ENCODE data around the gene ARHGEF6. TPM values are rescaled to one million over a fixed set of nuclear protein-coding genes. Genes with fewer than 3 reads are reported as not detected.

The ARHGEF6 gene
- total RNA-seq, 1 donor from 2014 or later, result 0.26 TPM

GRCh38 chrX:136639506-136640176, 141.1 kb downstream of the ARHGEF6 start:
- no peak for FAIRE-seq
- Histone ChIP-seq H3K27me3 (ENCODE audit: control insufficient read depth, insufficient read depth, low read length) (no peaks in the 10 kb centered on the region), H3K4me3 (ENCODE audit: low read depth, low read length) (no peak overlapping the region), H3K36me3 (ENCODE audit: control insufficient read depth, insufficient read depth, low read length) (no peaks in the 10 kb centered on the region)
- DNase-seq (ENCODE audit: low read depth), result peak; percentile 1
- no peak for TF ChIP-seq CTCF (IDR thresholded peaks at IDR 0.05; ENCODE audit: insufficient read depth, low read length, severe bottlenecking)

- DNase-seq (ENCODE audit: low read depth) (no peak), FAIRE-seq (no peak)
Measured at GRCh38 chrX:136636121-136636520, 144.6 kb downstream of the ARHGEF6 start.

GRCh38 chrX:136635235-136635634, 145.5 kb downstream of the ARHGEF6 start:
- no peak for DNase-seq (ENCODE audit: low read depth)
- no peak overlapping the region for H3K4me3 ChIP-seq (ENCODE audit: low read depth, low read length)
- no peaks in the 10 kb centered on the region for H3K27me3 ChIP-seq (ENCODE audit: control insufficient read depth, insufficient read depth, low read length)
- no peaks in the 10 kb centered on the region for H3K36me3 ChIP-seq (ENCODE audit: control insufficient read depth, insufficient read depth, low read length)
- no peak for FAIRE-seq
- no peak for TF ChIP-seq CTCF (IDR thresholded peaks at IDR 0.05; ENCODE audit: insufficient read depth, low read length, severe bottlenecking)

More at GRCh38 chrX:136636121-136636520, 144.6 kb downstream of the ARHGEF6 start:
- Histone ChIP-seq H3K4me3 (ENCODE audit: low read depth, low read length) (no peak overlapping the region), H3K36me3 (ENCODE audit: control insufficient read depth, insufficient read depth, low read length) (no peaks in the 10 kb centered on the region), H3K27me3 (ENCODE audit: control insufficient read depth, insufficient read depth, low read length) (no peaks in the 10 kb centered on the region)
- no peak for TF ChIP-seq CTCF (IDR thresholded peaks at IDR 0.05; ENCODE audit: insufficient read depth, low read length, severe bottlenecking)

DNA sequence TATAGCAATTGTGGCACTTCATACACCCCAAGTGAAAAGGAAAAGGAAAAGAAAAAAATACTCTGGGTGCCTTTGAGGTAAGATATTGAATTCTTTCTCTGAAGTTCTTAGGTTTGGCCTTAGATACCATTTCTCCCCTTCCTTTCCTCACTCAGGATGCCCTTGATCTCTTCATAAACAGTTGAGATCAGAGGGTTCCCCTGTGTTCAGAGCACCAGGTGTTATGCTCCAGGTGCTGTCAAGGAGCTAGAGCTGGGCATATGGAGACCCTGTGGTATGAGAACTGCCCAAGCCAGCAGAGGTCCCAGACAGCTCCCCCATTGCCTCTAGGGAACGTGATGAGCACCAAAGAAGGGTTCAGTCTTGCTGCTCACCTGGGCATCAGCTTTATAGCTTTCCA, 149.9 kb downstream of the ARHGEF6 start:
- no peak for TF ChIP-seq CTCF (IDR thresholded peaks at IDR 0.05; ENCODE audit: insufficient read depth, low read length, severe bottlenecking)
- FAIRE-seq (no peak), DNase-seq (ENCODE audit: low read depth) (no peak)
- H3K36me3 ChIP-seq (ENCODE audit: control insufficient read depth, insufficient read depth, low read length), result no peaks in the 10 kb centered on the region
- no peaks in the 10 kb centered on the region for H3K27me3 ChIP-seq (ENCODE audit: control insufficient read depth, insufficient read depth, low read length)
- no peak overlapping the region for H3K4me3 ChIP-seq (ENCODE audit: low read depth, low read length)

GRCh38 chrX:136629084-136629750, 151.5 kb downstream of the ARHGEF6 start:
- Histone ChIP-seq H3K4me3 (ENCODE audit: low read depth, low read length) (no peak overlapping the region), H3K36me3 (ENCODE audit: control insufficient read depth, insufficient read depth, low read length) (no peaks in the 10 kb centered on the region), H3K27me3 (ENCODE audit: control insufficient read depth, insufficient read depth, low read length) (no peaks in the 10 kb centered on the region)
- FAIRE-seq, result no peak
- no peak for DNase-seq (ENCODE audit: low read depth)
- no peak for TF ChIP-seq CTCF (IDR thresholded peaks at IDR 0.05; ENCODE audit: insufficient read depth, low read length, severe bottlenecking)
